ENCODE results near the gene LHFPL3.

DNA sequence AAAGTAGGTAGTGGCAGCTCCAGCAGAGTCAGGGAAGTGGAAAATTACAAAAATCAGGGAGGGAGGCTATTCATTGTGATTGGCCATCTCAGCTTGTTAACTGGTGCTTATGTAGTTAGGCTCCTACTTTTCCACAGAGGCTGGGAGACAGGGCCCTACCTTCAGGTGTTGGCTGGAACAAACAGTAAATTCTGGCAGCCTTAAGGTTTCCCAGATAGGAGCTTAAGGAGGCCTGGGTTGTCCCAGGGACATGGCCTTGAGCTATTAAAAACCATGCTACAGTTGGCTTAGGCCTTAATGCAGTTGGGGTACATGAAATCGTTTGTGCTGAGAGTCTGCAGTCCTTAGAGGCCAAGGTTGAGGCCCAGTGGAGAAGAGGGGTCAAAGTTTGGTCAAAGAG, 324.5 kb downstream of the LHFPL3 start:
- TF ChIP-seq, protein P1, sequence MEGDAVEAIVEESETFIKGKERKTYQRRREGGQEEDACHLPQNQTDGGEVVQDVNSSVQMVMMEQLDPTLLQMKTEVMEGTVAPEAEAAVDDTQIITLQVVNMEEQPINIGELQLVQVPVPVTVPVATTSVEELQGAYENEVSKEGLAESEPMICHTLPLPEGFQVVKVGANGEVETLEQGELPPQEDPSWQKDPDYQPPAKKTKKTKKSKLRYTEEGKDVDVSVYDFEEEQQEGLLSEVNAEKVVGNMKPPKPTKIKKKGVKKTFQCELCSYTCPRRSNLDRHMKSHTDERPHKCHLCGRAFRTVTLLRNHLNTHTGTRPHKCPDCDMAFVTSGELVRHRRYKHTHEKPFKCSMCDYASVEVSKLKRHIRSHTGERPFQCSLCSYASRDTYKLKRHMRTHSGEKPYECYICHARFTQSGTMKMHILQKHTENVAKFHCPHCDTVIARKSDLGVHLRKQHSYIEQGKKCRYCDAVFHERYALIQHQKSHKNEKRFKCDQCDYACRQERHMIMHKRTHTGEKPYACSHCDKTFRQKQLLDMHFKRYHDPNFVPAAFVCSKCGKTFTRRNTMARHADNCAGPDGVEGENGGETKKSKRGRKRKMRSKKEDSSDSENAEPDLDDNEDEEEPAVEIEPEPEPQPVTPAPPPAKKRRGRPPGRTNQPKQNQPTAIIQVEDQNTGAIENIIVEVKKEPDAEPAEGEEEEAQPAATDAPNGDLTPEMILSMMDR (conservative IDR thresholded peaks at IDR 0.05 in 1 of 2, IDR thresholded peaks at IDR 0.05 in 1 of 2; ENCODE audit: low read depth in 1 of 2, low read length in 2 of 2), result no peak
- TF ChIP-seq EZH2 (IDR thresholded peaks at IDR 0.05; ENCODE audit: low read length, missing control alignments), result no peak

Measured in fibroblast of lung (primary cell).